ENCODE measurements around the gene AGBL5. TPM values are rescaled to one million over a fixed set of nuclear protein-coding genes. Genes with fewer than 3 reads are reported as not detected.
"Not testable (repeated sequence)": the region's sequence is repeated elsewhere in the genome, so short reads cannot be mapped to it uniquely, and the experiment has no call there.

AGBL5 gene
- total RNA-seq, 1 donor from 2014 or later = 32.0 TPM

GRCh38 chr2:27118525-27119329 lies 67.3 kb downstream of the AGBL5 start, which contains the start of gene CGREF1:
Gene CGREF1, minus strand, starts transcription at chr2:27119128. Its CDS starts 14,762 bp downstream, at chr2:27104366.
- Histone ChIP-seq H3K27me3 (ENCODE audit: control insufficient read depth, insufficient read depth, low read length) (peaks cover 41% of the 10 kb centered on the region), H3K4me3 (ENCODE audit: low read depth, low read length) (peak within 1 kb of the TSS; percentile 14), H3K36me3 (ENCODE audit: control insufficient read depth, insufficient read depth, low read length) (no peaks in the 10 kb centered on the region)
- no peak for DNase-seq (ENCODE audit: low read depth)
- TF ChIP-seq CTCF (IDR thresholded peaks at IDR 0.05; ENCODE audit: insufficient read depth, low read length, poor library complexity, severe bottlenecking) = no peak

GRCh38 chr2:27119330-27119670 lies 67.8 kb downstream of the AGBL5 start:
- DNase-seq (ENCODE audit: low read depth); H3K4me3 ChIP-seq (ENCODE audit: low read depth, low read length); H3K36me3 ChIP-seq (ENCODE audit: control insufficient read depth, insufficient read depth, low read length): not testable (repeated sequence)
- H3K27me3 ChIP-seq (ENCODE audit: control insufficient read depth, insufficient read depth, low read length) = peaks cover 43% of the 10 kb centered on the region

Other genes with a start within 250 kb of the AGBL5 start
- gene DPYSL5, start 203.5 kb upstream of the AGBL5 start, total RNA-seq = 1.3 and 2.1 TPM in 2 replicates
- 4.6 and 5.0 TPM in 2 replicates for gene MAPRE3, start 81.0 kb upstream of the AGBL5 start, total RNA-seq
- 27.0 and 36.1 TPM in 2 replicates for gene TMEM214, start 18.7 kb upstream of the AGBL5 start, total RNA-seq
- 237 and 272 TPM in 2 replicates for gene OST4, start 20.0 kb downstream of the AGBL5 start, total RNA-seq
- gene EMILIN1, start 26.9 kb downstream of the AGBL5 start, total RNA-seq = 7.4 and 9.5 TPM in 2 replicates
- 3.1 and 3.8 TPM in 2 replicates for gene KHK, start 35.1 kb downstream of the AGBL5 start, total RNA-seq
- 1.8 and 2.5 TPM in 2 replicates for gene CGREF1, start 67.5 kb downstream of the AGBL5 start, total RNA-seq
- not detected in 2 replicates for gene ABHD1, start 72.1 kb downstream of the AGBL5 start, total RNA-seq
- gene PREB, start 83.0 kb downstream of the AGBL5 start, total RNA-seq = 66.0 and 71.1 TPM in 2 replicates
- not detected in 2 replicates for gene PRR30, start 87.7 kb downstream of the AGBL5 start, total RNA-seq
- gene TCF23, start 97.3 kb downstream of the AGBL5 start, total RNA-seq = not detected in 2 replicates
- 146 and 161 TPM in 2 replicates for gene ATRAID, start 160.4 kb downstream of the AGBL5 start, total RNA-seq
- gene SLC5A6, start 160.6 kb downstream of the AGBL5 start, total RNA-seq = 52.1 and 67.7 TPM in 2 replicates
- gene CAD, start 165.7 kb downstream of the AGBL5 start, total RNA-seq = 60.0 and 63.5 TPM in 2 replicates
- gene SLC30A3, start 211.4 kb downstream of the AGBL5 start, total RNA-seq = 0.08 and 0.27 TPM in 2 replicates
- not detected in 2 replicates for gene DNAJC5G, start 223.8 kb downstream of the AGBL5 start, total RNA-seq
- gene TRIM54, start 230.8 kb downstream of the AGBL5 start, total RNA-seq = 0.27 and 0.33 TPM in 2 replicates